T follicular helper cell (primary cell): Measurements from ENCODE around the gene CKM.
A peak's percentile ranks its signal among the peaks of the same experiment; 100 is the strongest.
"Not testable (repeated sequence)": the region's sequence is repeated elsewhere in the genome, so short reads cannot be mapped to it uniquely, and the experiment has no call there.

Experiments
- DNase-seq: peaks from one replicate; pipeline ENCODE4 v3.0.0-alpha.2; 2020; ENCODE audit warnings: low read depth

The CKM gene

DNA sequence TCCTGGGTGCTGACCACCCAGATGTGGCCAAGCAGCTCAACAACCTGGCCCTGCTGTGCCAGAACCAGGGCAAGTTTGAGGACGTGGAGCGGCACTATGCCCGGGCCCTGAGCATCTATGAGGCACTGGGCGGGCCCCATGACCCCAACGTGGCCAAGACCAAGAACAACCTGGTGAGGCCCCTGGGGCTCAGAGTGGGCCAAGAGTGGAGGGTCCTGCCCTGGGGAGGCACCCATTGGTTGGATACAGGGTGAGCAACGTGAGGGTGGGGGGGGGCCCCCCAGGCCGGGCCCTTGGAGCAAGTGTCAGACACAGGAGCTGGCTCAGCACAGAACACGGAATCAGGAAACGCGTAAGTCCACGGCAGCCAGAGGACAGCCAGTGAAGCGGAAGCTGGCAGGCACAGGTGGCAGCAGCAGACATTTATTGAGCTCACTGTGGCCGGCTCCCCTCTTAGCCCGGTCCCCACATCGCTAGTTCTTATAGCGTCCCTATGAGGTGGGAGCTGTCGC is 26.8 kb upstream of the CKM start:
- no peak for DNase-seq

DNA sequence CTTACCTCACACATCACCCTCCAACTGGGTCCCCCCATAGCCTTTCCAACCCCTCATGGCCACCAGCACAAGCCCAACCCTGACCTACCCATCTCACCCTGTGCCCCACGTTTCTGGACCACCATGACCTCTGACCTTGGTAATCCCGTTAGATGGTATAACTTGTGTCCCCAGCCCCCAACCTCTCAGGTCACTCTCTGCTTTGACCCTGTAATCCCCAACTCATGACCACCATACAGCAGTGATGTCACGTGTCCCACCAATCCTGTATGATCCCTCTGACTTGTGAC is 26.4 kb upstream of the CKM start:
- DNase-seq: no peak

DNA sequence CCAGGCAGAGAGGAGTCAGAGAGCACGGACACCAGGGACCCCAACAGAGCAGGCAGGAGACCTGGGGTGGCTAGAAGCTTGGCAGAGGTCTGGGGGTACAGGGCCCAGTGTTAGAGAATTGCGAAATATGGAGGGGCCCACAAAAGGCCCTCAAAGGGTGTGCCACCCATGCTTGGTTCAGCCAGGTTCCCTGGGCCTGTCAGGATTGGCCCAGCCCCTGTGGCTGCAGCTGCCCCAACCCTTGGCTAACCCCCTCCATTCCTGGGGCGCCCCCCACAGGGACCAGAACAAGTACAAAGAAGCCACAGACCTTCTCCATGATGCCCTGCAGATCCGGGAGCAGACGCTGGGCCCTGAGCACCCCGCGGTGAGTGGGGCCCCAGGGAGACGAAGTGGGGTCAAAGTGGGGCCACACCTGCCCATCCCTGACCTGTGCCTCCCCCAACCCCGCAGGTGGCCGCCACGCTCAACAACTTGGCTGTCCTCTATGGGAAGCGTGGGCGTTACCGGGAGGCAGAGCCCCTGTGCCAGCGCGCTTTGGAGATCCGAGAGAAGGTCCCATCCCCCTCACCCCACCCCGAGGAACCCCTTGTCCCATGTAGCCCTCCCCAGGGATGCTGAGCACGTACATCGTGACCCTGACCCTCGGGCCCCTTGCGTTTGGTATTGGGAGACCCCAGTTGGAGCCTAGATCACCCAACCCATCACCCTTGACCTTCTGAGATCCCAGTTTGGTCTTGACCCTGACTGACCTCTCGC is 25.9 kb upstream of the CKM start:
- no peak for DNase-seq

DNA sequence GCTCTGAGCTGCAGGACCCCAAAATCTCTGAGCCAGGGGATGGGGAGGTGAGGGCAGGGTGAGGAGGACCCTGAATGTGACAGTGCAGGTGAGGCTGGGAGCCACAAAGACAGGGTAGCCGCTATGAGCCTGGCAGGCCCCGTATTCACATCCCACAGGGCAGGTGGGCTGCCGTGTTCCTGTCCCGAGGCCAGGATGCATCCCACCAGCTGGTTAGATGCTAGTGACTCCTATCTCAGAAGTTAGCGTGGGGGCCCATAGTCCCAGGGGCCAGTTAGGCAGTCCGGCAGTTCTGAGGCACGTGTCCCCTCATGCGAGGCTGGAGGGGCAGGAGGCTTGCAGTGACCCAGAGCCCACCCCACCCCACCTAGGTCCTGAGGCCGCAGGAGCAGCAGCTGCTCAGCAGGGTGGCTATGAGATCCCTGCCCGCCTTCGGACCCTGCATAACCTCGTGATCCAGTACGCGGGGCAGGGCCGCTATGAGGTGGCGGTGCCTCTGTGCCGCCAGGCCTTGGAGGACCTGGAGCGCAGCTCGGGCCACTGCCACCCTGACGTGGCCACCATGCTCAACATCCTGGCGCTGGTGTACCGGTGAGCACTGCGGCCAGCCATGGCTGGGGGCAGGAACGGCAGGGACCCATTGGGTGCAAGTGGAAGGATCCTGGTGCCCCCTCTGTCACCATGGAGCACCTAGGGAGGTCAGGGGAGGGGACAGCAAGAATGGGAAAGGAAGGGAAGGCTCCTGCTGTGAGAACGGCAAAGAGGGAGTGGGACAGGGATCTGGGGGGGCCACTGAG is 25.1 kb upstream of the CKM start:
- no peak for DNase-seq

DNA sequence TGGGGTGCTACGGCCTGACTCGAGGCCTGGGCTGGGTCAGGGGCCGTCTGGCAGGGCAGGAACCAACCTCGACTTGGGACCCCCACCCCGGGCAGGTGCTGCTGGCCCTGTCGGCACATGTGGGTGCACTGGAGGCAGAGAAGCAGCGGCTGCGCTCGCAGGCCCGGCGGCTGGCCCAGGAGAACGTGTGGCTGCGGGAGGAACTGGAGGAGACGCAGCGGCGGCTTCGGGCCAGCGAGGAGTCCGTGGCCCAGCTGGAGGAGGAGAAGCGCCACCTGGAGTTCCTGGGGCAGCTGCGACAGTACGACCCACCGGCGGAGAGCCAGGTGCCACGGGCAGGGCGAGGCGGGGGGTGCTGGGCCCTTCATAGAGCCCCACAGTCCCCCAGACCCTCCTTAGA is 23.8 kb upstream of the CKM start:
- DNase-seq: no peak

DNA sequence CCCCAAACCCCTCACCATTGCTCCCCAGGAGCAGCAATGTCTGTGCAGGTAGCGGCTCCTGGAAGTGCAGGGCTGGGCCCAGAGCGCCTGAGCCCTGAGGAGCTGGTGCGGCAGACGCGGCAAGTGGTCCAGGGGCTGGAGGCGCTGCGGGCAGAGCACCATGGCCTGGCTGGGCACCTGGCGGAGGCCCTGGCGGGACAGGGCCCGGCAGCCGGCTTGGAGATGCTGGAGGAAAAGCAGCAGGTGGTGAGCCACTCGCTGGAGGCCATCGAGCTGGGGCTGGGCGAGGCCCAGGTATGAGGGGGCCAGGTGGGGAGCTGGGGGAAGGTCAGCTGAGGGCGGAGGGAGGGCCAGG is 22.8 kb upstream of the CKM start:
- DNase-seq: no peak

DNA sequence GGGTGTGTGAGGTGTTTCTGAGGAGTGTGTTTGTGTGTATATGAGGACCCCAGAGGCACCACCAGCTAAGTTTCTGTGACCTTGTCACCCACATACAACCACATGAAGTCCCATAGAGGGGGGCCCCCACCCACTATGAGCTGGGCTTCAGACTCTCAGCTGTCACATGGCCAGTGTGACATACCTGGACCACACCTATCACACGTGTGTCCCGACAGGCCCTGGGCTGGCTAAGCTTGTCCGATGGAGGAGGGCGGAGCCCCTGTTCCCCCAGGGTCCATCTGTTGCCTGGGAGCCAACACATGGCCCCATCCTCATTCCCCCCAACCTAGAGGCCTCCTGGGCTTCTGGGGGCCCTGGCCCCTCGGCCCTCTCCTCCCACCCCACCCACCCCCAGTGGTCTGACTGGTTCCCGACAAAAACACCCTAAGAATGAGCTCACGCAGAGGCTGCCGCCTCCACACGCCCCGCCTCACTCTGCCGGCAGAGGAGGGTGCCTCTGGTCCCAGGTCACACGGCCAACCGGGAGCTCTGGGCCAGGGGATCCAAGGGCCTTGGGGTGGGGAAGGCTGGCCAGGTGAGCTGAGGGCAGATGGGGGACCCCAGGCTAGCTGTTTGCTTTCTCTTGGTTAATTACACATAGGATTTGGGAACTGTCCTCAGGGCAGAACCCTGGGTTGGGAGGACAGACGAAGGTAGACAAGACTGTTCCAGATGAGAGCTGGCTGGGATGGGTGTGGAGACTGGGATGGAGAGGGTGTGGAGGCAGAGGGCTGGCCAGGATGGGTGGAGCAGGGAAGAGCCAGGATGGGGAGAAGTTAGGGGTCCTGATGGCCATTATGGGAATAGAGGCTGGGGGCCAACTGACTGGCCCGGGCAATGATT is 22.2 kb upstream of the CKM start:
- DNase-seq: no peak

DNA sequence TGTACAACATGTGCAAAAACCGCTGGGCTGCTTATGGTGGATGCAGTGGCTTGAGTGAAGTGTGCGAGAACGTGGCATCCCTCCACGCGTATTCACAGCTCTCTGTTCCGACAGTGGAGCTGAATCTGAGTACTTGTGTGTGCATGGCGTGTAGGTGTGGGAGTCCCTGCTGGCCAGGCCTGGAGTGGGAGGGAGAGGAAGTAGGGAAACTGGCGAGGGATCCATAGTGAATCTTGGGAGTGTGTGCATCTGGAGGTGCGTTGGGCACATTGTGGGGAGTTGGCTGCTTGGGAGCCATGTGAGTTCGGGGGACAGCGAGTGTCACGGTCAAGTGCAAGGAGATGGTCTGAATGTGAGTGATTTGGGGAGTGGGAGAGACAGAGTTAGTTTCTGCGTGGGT is 20.2 kb upstream of the CKM start:
- DNase-seq: no peak

DNA sequence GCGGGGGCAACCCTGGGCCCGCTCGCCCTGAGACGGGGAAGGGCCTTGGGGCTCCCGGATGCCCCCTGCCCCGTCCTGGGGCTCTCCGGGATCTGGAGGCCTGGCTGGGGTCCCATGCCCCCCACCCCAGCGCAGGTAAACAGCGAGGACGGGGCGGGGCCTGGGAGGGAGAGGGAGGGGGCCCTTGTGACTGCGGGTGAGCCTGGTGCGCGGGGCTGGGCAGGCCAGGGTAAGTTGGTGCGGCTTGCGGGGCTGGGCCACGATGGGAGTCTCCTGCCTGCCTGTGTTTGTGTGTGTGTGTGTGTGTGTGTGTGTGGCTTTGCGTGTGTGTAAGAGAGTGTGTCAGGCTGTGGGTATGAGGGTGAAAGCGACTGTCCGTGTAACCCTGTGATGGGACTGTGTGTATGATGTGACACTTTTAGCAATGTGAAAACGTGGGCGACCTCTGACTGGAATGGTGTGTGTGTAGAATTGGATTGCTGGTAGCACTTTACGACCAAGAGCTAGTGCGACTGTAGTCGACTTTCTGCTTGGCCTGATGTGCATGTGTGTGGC is 18.3 kb upstream of the CKM start:
- DNase-seq: no peak

DNA sequence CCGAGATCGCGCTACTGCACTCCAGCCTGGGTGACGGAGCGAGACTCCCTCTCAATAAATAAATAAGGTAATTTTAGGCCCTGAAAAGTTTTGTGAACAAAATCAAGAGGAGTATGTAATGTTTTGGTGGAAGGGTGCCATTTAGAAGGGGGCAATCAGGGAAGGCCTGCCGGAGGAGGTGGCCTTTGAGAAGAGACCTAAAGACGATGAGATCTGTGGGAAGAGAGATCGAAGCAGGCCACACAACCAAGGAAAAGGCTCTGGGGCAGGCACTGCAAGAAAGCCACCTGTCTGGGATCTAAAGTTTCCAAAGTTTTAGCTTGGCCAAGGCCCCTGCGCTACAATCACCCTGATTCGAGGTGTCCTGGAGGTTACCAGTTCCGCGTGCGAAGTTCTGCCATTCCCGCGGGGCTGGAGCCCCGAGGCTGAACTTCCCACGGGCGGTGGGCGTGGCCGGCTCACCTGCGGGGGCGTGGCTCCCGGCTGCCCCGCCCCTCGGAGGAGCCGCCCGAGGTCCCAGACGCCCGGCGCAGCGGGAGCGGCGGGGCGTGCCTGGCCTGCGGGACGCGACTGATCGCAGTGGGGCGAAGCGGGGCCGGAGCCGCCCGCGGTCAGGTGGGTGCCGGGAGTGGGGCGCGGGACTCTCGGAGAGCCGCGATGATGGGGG is 17.7 kb upstream of the CKM start, which contains the start of gene KLC3:
KLC3 (plus strand) TSS at position 519 of the 667 bp plus-strand sequence. CDS start 4,792 bp downstream, outside the sequence.
- peak; percentile 10 for DNase-seq

DNA sequence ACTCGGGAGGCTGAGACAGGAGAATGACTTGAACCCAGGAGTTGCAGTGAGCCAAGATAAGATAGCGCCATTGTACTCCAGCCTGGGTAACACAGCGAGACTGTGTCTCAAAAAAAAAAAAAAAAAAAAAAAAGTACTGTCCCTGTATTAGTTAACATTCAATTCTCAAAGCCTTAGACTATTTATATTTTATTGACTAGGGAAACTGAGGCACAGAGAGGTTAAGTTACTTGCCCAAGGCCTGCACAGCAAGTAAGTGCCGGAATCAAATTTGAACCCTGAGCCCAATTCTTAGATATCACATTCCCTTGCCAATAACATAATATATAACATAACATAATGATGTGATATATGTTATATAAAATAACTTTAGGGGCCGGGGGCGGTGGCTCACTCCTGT is 17.0 kb upstream of the CKM start:
- no peak for DNase-seq

DNA sequence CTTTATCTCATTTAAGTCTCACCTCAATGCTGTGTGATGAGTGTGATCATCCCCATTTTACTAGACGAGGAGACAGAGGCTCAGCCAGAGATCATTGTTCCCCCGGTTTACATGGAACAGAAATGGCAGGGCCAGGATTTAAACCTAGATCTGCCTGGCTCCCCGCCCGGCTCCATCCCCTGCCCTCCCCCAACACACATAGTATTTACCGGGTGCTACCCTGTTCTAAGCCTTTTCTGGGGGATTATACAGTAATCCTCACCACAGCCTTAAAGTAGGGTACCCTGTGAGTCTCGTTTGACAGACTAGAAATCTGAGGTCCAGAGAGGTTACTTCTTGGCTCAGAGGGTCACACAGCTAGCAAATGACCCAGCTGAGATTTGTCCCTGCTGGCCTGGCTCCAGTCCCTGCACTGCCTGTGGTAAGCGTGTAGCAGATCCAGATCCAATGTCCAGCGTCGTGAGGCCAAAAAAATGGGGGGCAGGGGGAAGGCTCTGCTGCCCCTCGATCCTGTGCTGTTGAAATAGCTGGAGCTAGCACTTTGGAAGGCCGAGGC is 14.1 kb upstream of the CKM start:
- no peak for DNase-seq

DNA sequence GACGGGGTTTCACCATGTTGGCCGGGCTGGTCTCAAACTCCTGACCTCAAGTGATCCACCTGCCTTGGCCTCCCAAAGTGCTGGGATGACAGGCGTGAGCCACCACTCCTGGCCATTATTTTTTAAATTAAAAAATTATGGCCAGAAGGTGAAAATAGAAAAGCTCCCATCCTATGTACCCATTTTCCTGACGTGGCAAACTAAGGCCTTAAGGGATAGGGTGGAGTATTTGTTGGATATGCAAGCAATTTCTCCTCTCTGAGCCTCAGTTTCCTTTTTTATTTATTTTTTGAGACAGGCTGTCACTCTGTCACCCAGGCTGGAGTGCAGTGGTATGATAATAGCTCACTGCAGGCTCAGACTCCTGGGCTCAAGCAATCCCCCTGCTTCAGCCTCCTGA is 12.2 kb upstream of the CKM start:
- DNase-seq: not testable (repeated sequence)

DNA sequence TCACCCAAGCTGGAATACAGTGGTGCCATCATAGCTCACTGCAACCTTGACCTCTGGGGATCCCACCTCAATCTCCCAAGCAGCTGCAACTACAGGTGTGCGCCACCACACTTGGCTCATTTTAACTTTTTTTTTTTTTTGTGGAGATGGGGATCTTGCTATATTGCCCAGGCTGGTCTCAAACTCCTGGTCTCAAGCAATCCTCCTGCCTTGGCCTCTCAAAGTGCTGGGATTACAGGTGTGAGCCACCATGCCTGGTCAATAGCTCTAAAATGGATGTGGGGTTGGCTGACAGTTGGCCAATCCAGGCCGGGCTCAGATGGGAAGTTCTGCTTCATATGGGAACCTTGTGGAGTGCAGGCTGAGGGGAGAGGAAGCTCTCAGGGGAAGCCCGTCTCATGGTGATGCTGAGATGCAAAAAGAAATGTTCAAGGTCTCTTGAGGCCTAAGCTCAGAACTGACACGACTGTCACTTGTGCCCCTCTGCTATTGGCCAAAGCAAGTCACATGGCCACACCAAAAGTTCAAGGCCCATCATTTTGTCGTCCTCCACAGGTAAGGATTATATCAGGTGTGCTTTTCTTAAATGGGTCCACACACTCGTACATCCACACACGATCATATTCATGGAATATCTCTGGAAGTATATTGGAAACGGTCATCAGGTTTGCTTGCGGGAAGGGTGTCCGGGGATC is 11.1 kb upstream of the CKM start:
- DNase-seq: no peak

DNA sequence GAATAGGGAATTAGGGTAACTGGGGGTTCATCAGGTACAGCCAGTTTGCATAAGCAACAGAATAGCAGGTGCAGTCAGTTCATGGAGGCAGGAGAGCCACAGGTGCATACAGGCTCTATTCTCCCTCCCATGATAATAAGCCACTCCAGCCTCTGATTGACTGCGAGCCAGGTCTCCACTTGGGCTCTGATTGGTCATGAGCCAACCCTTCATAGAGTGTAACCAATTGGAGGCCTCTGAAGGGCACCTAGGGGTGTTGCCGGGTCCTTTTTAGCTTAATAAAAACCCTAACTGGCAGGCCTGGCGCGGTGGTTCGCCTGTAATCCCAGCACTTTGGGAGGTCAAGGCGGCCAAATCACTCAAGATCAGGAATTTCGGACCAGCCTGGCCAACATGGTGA is 8.7 kb upstream of the CKM start:
- no peak for DNase-seq

DNA sequence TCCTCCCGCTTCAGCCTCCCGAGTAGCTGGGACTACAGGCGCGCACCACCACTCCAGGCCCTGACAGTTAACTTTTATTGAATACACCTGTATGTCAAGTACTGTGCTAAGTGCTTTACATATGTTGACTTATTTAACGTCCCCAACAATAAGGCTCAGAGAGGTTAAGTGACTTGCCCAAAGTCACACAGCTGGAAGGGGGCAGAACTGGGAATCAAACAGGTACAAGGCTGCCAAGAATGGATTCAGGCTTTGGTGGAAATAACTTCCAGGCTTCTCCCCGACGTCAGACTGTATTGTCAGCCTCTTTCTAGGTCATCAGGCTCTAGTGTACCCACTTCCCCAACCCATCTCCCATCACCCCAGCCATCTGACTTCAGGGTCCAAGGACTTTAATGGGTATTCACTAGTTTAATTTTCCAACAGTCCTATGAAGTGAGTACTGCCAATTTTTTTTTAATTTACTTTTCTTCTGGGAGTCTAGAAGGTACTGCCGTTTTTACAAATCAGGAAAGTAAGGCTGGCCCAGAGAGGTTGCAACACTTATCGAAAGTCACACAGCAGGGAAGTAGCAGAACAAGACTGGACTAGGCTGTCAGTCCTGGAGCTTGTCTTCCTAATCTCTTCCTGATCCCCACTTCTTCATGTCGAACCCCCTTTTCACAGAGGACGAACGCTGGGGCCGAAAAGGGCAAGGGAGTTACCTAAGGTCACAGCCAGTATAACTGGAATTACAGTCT is 4.9 kb upstream of the CKM start:
- DNase-seq: no peak

DNA sequence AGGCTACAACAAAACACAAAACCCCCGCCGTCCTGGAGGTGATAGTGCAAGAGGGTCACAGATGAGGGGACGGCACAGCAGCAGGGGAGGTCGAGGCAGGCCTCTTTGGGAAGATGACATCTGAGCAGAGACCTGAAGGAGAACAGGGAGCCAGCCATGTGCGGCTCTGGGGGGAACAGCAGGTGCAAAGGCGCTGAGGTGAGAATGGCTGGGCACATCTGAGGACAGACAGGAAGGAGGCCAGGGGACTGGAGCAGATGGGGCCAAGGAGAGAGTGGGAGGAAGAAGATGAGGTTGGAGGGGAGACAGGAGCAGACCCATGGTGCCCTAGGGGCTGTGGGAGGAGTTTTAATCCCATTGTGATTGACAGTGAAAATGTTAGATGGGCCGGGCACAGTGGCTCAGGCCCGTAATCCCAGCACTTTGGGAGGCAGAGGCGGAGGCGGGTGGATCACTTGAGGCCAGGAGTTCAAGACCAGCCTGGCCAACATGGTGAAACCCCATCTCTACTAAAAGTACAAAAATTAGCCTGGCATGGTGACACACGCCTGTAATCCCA is 1.8 kb upstream of the CKM start:
- DNase-seq: no peak

DNA sequence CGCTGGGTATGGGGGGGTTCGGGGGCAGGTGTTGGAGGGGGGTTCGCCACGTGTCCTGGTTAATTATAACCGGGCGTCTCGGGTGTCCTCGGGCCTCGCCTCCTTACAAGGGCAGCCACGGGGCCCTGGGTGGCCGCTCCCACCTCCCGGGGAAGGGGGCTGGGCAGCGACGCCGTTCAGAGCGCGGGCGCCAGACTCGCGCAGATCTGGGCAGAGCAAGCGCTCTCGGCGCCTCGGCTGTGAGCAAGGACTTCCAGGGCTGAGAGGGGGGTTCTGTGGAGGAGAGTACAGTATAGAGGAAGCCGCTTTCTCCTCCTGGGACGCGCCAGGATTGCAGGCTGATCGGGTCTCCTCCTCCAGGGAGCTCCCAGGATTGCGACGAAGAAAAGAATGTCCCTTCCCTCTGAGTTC is 1.0 kb upstream of the CKM start:
- DNase-seq: no peak

DNA sequence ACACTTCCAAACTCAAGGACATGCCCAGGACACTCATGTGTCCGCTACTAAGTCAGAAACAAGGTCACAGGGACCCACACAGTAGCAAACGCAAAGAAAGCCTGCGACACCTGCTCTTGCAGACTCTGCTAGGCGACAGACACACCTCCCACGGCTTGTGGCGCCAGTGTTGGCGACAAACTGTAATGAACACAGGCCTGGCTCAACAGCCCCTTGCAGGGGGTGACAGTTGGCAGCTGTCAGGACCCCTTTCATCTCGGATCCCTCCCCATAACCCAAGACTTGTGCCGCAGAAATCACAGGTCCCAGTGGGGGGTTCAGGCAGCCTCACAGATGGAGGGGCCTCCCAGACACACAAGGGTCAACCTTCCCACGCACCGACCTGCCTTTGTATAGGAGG is 364 bp downstream of the CKM start:
- no peak for DNase-seq

DNA sequence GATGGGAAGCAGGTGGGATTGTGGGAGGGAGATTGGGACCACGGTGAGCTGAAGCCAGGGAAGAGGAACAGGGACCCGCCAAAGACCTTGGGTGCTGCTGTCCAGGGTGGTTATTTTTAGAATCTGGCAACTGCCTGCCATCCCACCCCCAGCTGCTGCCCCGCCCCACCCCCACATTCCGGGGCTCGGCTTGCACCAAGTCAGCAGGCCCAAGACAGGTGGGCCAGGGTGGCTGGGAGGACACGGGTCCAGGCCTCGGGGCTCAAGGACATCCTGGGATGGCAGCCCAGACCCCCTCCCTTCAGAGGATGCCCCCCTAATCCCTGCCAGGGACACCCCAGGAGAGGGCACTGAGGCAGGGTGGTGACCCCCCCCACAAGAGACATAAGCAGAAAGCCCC is 827 bp downstream of the CKM start:
- DNase-seq: no peak
